Endodermal cell (in vitro differentiated cells): ENCODE measurements around the gene CMTM7. TPM values are rescaled to one million over a fixed set of nuclear protein-coding genes. Genes with fewer than 3 reads are reported as not detected.

Source experiments
- DNase-seq: peaks from one replicate; pipeline ENCODE4 v3.0.0-alpha.2; 2017
- H3K27ac ChIP-seq: 2 replicates; pipeline ENCODE4 v1.5.1; 2013; ENCODE audit warnings: mild to moderate bottlenecking, low read depth, low read length, moderate library complexity
- H3K27me3 ChIP-seq: 2 replicates; pipeline ENCODE4 v1.6.1; 2013; ENCODE audit warnings: mild to moderate bottlenecking, low read length, moderate library complexity; ENCODE audit not compliant: insufficient read depth, control insufficient read depth, poor library complexity, severe bottlenecking
- H3K36me3 ChIP-seq: 2 replicates; pipeline ENCODE4 v1.7.0; 2013; ENCODE audit warnings: mild to moderate bottlenecking, low read length, moderate library complexity; ENCODE audit not compliant: control insufficient read depth, insufficient read depth
- H3K4me1 ChIP-seq: one replicate; pipeline ENCODE4 v1.7.0; 2013; ENCODE audit warnings: low read length; ENCODE audit not compliant: control insufficient read depth, insufficient read depth
- H3K4me3 ChIP-seq: 2 replicates; pipeline ENCODE4 v1.5.1; 2013; ENCODE audit warnings: mild to moderate bottlenecking, low read length, moderate library complexity
- H3K9ac ChIP-seq: 2 replicates; pipeline ENCODE4 v1.6.1; 2013; ENCODE audit warnings: mild to moderate bottlenecking, low read length, moderate library complexity; ENCODE audit not compliant: poor library complexity, severe bottlenecking; ENCODE audit errors: extremely low read depth
- H3K9me3 ChIP-seq: 2 replicates; pipeline ENCODE4 v1.6.1; 2013; ENCODE audit warnings: mild to moderate bottlenecking, low read length, moderate library complexity; ENCODE audit not compliant: control insufficient read depth
- H3K27ac Mint-ChIP-seq: 2 replicates; pipeline ENCODE4 v1.8.0; 2020; ENCODE audit warnings: mixed read lengths
- H3K27me3 Mint-ChIP-seq: 2 replicates; pipeline ENCODE4 v1.8.0; 2021; ENCODE audit warnings: mild to moderate bottlenecking, mixed read lengths; ENCODE audit not compliant: insufficient read depth
- H3K36me3 Mint-ChIP-seq: 2 replicates; pipeline ENCODE4 v1.8.0; 2020; ENCODE audit warnings: low read depth, mixed read lengths
- H3K4me1 Mint-ChIP-seq: 2 replicates; pipeline ENCODE4 v1.8.0; 2020; ENCODE audit warnings: mixed read lengths
- H3K4me3 Mint-ChIP-seq: 2 replicates; pipeline ENCODE4 v1.8.0; 2020; ENCODE audit warnings: mild to moderate bottlenecking, moderate library complexity, mixed read lengths
- H3K9me3 Mint-ChIP-seq: 2 replicates; pipeline ENCODE4 v1.8.0; 2020; ENCODE audit warnings: mild to moderate bottlenecking, mixed read lengths
- CTCF ChIP-seq: fragments of 200-600 bp; sonication (generic); conservative IDR thresholded peaks from 2 replicates; pipeline ENCODE4 v1.5.0; 2021; ENCODE audit warnings: antibody characterized with exemption, mild to moderate bottlenecking
- WGBS, 2 experiments: methylation state at CpG; one replicate each; pipeline versions ENCODE4 v1.1.5 to v1.1.7; 2013; ENCODE audit warnings: missing lambda C conversion rate in 2 of 2, mixed read lengths in 1 of 2; ENCODE audit not compliant: insufficient coverage in 1 of 2, insufficient read length in 1 of 2; 5-methylcytosine and 5-hydroxymethylcytosine counted together
- total RNA-seq, 2 donors: library from RNA; stranded (reverse); fragmentation: NEBNext Ultra II Directional in 1 of 2; extraction: Animal tissue kit (Norgen Biotek cat#: 25700) in 1 of 2; gene quantifications; 2 replicates in 1 of 2; 3 replicates in 1 of 2; pipeline ENCODE4 v1.2.1, GENCODE V29; 2021

Gene CMTM7
- total RNA-seq, 2 donors from 2014 or later: 11.1 TPM

- no peaks in the 10 kb centered on the region for H3K36me3 Mint-ChIP-seq
- no peaks in the 10 kb centered on the region for H3K4me1 ChIP-seq
- no peaks in the 10 kb centered on the region for H3K9me3 Mint-ChIP-seq
- H3K27me3 Mint-ChIP-seq: no peaks in the 10 kb centered on the region
- H3K27ac ChIP-seq: no peak overlapping the region
- no peak overlapping the region for H3K4me3 ChIP-seq
- no peak overlapping the region for H3K9ac ChIP-seq
- H3K27me3 ChIP-seq: no peaks in the 10 kb centered on the region
- peaks cover 6% of the 10 kb centered on the region for H3K4me1 Mint-ChIP-seq
- TF ChIP-seq CTCF: no peak
- DNase-seq: no peak
- no peaks in the 10 kb centered on the region for H3K36me3 ChIP-seq
- no peak overlapping the region for H3K4me3 Mint-ChIP-seq
- WGBS, 2 experiments: 87 to 92% methylated on average over 3 of the region's 3 CpGs
- no peaks in the 10 kb centered on the region for H3K9me3 ChIP-seq
- H3K27ac Mint-ChIP-seq: no peak overlapping the region
Measured at GRCh38 chr3:32431481-32431880, 39.8 kb downstream of the CMTM7 start.

GRCh38 chr3:32432045-32432710 is 40.5 kb downstream of the CMTM7 start:
- H3K36me3 Mint-ChIP-seq: no peaks in the 10 kb centered on the region
- H3K4me3 Mint-ChIP-seq: no peak overlapping the region
- H3K27ac ChIP-seq: no peak overlapping the region
- H3K4me1 ChIP-seq: no peaks in the 10 kb centered on the region
- DNase-seq: no peak
- H3K36me3 ChIP-seq: no peaks in the 10 kb centered on the region
- no peak overlapping the region for H3K9ac ChIP-seq
- H3K4me1 Mint-ChIP-seq: peaks cover 6% of the 10 kb centered on the region
- no peak overlapping the region for H3K4me3 ChIP-seq
- no peaks in the 10 kb centered on the region for H3K9me3 ChIP-seq
- TF ChIP-seq CTCF: no peak
- H3K27me3 ChIP-seq: no peaks in the 10 kb centered on the region
- 92 to 93% methylated on average over 6 of the region's 6 CpGs for WGBS, 2 experiments
- H3K9me3 Mint-ChIP-seq: no peaks in the 10 kb centered on the region
- H3K27ac Mint-ChIP-seq: no peak overlapping the region
- H3K27me3 Mint-ChIP-seq: no peaks in the 10 kb centered on the region

- no peaks in the 10 kb centered on the region for H3K9me3 Mint-ChIP-seq
- no peaks in the 10 kb centered on the region for H3K27me3 Mint-ChIP-seq
- no peaks in the 10 kb centered on the region for H3K4me1 ChIP-seq
- TF ChIP-seq CTCF: no peak
- H3K27ac ChIP-seq: no peak overlapping the region
- H3K4me3 Mint-ChIP-seq: no peak overlapping the region
- 94 to 95% methylated on average over 9 to 12 of the region's 12 CpGs for WGBS, 2 experiments
- H3K9me3 ChIP-seq: no peaks in the 10 kb centered on the region
- H3K4me3 ChIP-seq: no peak overlapping the region
- H3K36me3 ChIP-seq: no peaks in the 10 kb centered on the region
- DNase-seq: no peak
- no peak overlapping the region for H3K9ac ChIP-seq
- no peaks in the 10 kb centered on the region for H3K36me3 Mint-ChIP-seq
- H3K27me3 ChIP-seq: no peaks in the 10 kb centered on the region
- H3K4me1 Mint-ChIP-seq: peaks cover 6% of the 10 kb centered on the region
- no peak overlapping the region for H3K27ac Mint-ChIP-seq
Measured at GRCh38 chr3:32432711-32433530, 41.3 kb downstream of the CMTM7 start.
